HL-60 (cell line): Measurements from ENCODE around the gene CASP3.

Experiments used
- DNase-seq, 2 experiments: peaks; one replicate each; pipeline ENCODE4 v3.0.0-alpha.2; 2010 to 2020; ENCODE audit warnings: low read depth in 1 of 2, low spot score in 1 of 2
- H3K27ac ChIP-seq: fragments of 250-450 bp; sonication (Bioruptor Pico); replicated peaks from 2 replicates; pipeline ENCODE4 v1.5.1; 2020; ENCODE audit warnings: mild to moderate bottlenecking, moderate library complexity
- H3K27me3 ChIP-seq: fragments of 250-450 bp; sonication (Bioruptor Pico); 2 replicates; pipeline ENCODE4 v1.5.1; 2021; ENCODE audit warnings: mild to moderate bottlenecking, moderate library complexity; ENCODE audit not compliant: insufficient read depth, poor library complexity, severe bottlenecking
- H3K4me3 ChIP-seq: replicated peaks from 2 replicates; pipeline ENCODE4 v1.5.1; 2011; ENCODE audit warnings: mild to moderate bottlenecking, control low read depth, low read length; ENCODE audit not compliant: insufficient read depth
- CTCF ChIP-seq: IDR thresholded peaks from one replicate; pipeline ENCODE4 v1.5.1; 2011; ENCODE audit warnings: low read length, control low read depth, inconsistent platforms; ENCODE audit not compliant: insufficient read depth
- GABPA ChIP-seq: IDR thresholded peaks from 2 replicates; pipeline ENCODE4 v1.6.1; 2012; ENCODE audit warnings: low read depth
- POLR2AphosphoS5 ChIP-seq: IDR thresholded peaks from 2 replicates; pipeline ENCODE4 v1.6.1; 2012; ENCODE audit warnings: low read depth
- REST ChIP-seq: IDR thresholded peaks from 2 replicates; pipeline ENCODE4 v1.6.1; 2012; ENCODE audit warnings: low read depth; ENCODE audit not compliant: insufficient replicate concordance
- SPI1 ChIP-seq: IDR thresholded peaks from 2 replicates; pipeline ENCODE4 v1.6.1; 2012; ENCODE audit warnings: low read depth, mild to moderate bottlenecking, borderline replicate concordance

The CASP3 gene

GRCh38 chr4:184681916-184682315, 32.7 kb upstream of the CASP3 start:
- TF ChIP-seq POLR2AphosphoS5 (no peak), SPI1 (no peak), GABPA (no peak), REST (no peak), CTCF (no peak)
- no peak for DNase-seq
- Histone ChIP-seq H3K4me3 (no peak overlapping the region), H3K27me3 (no peaks in the 10 kb centered on the region), H3K27ac (no peak overlapping the region)

- no peak for TF ChIP-seq SPI1
- TF ChIP-seq POLR2AphosphoS5: no peak
- no peak for TF ChIP-seq REST
- TF ChIP-seq GABPA: no peak
- TF ChIP-seq CTCF: no peak
- Histone ChIP-seq H3K4me3 (no peak overlapping the region), H3K27ac (no peak overlapping the region), H3K27me3 (no peaks in the 10 kb centered on the region)
- no peak for DNase-seq
These were observed 31.5 kb upstream of the CASP3 start for GRCh38 chr4:184680698-184681097.

GRCh38 chr4:184675821-184676492, 26.7 kb upstream of the CASP3 start:
- no peak overlapping the region for H3K27ac ChIP-seq
- no peak for TF ChIP-seq GABPA
- TF ChIP-seq CTCF: no peak
- TF ChIP-seq SPI1: no peak
- TF ChIP-seq REST: no peak
- no peak for TF ChIP-seq POLR2AphosphoS5
- H3K27me3 ChIP-seq: no peaks in the 10 kb centered on the region
- no peak for DNase-seq
- H3K4me3 ChIP-seq: no peak overlapping the region
